Endometrium (tissue), 2 donors: ENCODE measurements around the gene RARRES2.

Experiments used
- FAIRE-seq: peaks from 2 replicates; lab custom pipeline; 2012; peaks lifted over from hg19 to GRCh38; lab: Jason Lieb, UNC
- donor health status: control.
- donor health status: control.

Gene RARRES2

DNA sequence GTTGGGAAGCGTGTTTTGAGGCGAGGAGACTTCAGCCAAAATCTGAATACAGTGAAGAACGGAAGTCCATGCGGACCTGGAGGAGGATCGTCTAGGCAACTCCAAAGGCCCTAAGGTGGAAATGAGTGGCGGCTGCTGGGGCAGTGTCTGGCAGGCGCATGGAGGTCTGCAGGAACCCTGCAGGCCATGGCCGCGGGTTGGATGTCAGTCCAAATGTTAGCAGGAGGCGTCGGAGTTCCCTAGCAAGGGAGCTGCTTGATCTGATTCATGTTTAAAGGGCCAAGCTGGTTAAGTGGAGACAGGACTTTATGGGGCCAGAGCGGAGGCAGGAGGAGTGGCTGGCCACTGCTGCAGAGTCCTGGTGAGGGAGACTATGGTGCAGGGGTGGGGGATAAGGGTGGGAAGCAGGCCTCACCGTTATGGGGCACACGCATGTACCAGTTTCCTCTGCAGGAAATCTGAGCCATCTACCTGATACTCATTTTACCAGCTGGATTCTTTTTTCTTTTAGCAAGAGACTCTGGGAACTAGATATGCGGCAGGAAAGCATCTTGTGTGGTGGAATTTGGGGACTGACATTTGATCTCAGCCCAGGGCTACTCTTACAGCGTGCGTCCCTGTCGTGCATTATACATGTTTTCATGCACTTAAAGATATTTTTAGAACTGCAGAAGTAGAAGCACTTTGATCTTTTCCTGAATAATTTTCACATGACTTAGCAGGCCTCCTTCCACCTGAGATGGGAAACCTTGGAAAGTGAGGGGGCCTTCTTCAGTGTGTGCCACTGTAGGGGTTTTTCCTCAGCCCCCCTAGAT is 20.6 kb upstream of the RARRES2 start:
- no peak for FAIRE-seq

DNA sequence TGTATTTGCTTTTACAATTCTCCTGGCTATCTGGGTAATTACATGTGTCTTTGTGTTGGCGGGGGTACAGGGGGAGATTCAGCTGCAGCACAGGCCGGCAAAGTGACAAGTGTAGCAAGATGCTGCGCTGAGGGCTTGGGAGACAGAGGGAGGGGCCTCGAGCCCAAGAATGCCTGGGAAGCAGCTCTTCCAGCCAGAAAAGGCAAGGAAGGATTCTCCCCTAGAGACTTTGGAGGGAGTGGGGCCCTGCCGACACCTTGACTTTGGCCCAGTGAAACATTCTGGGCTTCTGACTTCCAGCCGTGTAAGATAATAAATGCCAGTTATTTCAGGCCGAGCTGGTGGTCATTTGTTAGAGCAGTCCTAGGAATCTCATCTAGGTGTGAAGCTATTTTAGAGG is 20.0 kb upstream of the RARRES2 start:
- FAIRE-seq = no peak

DNA sequence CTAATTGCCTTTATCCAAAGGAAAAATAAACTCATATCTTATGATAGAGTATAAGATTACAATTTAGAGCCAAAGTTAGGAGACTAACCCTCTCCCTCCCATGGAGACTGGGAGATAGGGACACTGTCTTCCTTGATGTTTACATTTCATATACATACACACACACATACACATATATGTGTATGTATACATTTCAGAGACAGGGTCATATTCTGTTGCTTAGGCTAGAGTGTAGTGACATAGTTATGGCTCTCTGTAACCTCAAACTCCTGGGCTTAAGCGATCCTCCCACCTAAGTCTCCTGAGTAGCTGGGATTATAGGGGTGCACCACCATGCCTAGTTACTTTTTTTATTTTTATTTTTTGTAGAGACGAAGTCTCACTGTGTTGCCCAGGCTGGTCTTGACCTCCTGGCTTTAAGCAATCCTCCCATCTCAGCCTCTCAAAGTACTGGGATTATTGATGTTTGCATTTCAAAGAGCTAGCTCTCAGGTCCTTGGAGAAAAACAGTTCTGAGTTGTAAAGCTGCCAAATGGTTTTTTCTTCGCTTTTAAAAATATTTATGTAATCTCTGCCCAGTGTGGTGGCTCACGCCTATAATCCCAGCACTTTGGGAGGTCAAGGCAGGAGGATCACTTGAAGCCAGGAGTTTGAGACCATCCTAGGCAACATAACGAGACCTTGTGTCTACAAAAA is 19.1 kb upstream of the RARRES2 start:
- FAIRE-seq = no peak

DNA sequence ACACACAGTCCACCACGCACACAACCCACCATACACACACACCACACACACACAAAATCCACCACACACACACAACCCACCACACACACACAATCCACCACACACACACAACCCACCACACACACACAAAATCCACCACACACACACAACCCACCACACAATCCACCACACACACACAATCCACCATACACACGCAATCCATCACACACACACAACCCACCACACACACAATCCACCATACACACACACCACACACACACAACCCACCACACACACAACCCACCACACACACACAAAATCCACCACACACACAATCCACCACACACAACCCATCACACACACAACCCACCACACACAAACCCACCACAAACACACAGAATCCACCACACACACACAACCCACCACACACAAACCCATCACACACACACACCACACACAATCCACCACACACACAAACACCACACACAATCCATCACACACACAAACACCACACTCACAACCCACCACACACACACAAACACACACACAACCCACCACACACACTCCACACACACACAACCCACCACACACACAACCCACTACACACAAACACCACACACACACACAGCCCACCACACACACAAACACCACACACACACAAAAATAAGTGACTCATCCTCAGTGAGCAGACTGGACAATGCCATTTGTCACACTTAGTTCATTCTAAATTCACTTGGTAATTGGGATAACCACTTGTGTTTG is 18.4 kb upstream of the RARRES2 start:
- no peak for FAIRE-seq

DNA sequence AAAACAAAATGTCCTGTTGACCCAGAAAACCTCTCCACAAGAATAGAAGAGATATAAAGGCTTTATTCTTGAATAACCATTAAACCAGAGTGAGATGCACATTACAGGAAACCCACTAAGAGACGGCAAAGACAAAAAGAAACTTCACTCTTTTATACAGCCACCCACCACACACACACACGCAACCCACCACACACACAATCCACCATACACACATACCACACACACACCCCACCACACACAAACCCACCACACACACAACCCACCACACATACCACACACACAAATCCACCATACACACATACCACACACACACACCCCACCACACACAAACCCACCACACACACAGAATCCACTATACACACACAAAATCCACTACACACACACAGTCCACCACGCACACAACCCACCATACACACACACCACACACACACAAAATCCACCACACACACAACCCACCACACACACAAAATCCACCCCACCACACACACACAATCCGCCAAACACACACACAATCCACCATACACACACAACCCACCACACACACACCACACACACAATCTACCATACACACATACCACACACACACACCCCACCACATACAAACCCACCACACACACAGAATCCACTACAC is 17.7 kb upstream of the RARRES2 start:
- FAIRE-seq = no peak

DNA sequence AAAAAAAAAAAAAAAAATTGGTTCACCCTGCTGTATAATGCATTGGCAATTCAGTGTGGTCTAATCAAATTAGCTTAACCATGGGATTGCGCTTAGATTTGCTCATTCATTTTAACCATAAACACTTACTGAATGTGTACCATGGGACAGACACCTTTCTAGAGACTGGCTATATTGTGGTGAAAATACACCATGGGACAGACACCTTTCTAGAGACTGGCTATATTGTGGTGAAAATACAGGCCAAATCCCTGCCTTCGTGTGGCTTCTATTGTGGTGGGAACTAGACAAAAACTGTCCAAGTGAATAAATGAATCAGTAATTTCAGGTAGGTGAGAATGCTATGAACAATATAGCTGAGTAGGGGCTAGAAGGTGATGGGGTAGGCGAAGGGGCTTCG is 17.0 kb upstream of the RARRES2 start:
- FAIRE-seq = no peak

DNA sequence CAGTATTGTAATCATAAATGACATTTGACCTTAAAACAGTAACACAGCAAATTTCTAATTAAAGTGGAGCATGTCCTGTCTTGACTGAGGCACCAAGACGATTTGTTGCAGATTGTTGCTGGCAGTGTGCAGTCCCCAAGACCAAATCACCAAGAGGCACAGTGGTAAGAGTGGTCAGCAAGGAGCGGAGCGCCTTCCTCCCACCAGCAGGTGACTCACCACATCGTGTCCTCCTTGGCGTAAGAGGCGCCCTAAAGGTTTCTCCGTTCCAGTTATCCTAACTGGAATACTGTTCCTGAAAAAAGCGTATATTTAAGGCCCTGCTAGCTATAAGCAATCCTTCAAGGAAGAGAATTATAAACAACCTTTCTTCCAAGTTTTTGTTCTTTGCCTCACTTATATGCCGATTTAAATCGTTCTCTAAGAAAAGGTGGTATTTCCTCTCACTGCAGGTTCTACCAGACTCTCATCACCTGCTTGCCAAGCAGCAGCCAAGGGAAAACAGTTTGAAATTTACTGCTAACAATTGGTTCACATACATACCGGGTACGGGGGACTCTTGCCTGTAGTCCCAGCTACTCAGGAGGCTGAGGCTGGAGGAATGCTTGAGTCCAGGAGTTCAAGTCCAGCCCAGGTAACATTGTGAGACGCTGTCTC is 16.5 kb upstream of the RARRES2 start:
- FAIRE-seq = no peak

DNA sequence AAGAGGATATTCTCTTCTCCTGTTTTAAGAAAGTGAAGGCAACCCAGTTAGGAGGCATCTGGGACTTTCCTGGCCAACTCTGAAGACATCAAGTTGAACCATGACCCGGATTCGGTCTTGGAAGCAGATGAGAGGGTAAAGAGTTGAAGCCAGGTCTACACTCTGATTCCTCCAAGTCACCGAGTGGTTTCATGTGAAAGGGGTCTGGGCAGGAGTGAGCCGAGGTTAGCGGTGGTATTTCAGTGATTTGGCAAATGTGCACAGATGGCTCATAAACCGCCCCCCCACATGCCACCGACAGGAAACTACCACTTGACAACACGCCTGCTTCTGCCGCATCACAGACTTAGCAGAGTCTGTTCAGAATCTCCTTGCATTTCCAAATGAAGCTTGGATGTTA is 15.8 kb upstream of the RARRES2 start:
- no peak for FAIRE-seq

DNA sequence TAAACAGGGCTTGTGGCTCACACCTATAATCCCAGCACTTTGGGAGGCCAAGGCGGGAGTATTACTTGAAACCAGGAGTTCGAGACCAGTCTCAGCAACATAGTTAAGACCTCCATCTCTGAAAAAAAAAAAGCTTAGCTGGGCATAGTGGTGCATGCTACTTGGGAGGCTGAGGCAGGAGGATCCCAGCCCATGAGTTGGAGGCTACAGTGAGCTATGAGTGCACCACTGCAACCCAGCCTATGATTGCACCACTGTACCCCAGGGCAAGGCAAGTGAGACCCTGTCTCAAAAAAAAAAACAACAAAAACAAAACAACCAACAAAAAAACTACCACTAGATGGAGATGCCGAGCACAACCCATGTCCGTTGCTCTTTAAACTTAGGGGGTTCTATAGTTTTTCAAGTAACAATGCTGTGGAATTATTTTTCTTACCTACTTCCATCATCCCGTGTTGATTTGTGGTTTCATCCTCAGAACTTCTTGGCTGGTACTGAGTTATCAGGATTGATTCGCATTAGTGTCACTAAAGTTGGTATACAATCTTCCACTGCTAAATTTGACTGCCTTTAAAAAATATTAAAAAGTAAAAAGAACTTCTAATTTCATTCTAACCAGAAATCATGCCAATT is 15.0 kb upstream of the RARRES2 start:
- no peak for FAIRE-seq

DNA sequence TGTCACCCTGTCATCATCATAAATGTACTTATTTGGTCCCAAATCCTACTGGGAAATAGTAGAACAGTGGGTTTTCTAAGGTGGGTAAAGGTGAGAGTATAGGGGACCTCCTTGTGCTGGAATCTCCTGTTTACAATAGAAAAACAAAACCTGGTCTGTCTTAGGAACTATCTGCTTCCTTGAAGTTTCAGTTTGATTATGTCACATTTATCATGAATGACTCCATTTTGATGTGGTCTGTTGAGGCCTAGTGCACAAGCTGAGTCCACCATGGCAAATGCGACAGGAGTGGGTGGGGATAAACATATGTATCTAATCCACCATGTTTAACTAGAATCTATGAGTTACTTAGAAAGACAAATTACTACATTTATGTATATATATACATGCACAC is 14.2 kb upstream of the RARRES2 start:
- no peak for FAIRE-seq

DNA sequence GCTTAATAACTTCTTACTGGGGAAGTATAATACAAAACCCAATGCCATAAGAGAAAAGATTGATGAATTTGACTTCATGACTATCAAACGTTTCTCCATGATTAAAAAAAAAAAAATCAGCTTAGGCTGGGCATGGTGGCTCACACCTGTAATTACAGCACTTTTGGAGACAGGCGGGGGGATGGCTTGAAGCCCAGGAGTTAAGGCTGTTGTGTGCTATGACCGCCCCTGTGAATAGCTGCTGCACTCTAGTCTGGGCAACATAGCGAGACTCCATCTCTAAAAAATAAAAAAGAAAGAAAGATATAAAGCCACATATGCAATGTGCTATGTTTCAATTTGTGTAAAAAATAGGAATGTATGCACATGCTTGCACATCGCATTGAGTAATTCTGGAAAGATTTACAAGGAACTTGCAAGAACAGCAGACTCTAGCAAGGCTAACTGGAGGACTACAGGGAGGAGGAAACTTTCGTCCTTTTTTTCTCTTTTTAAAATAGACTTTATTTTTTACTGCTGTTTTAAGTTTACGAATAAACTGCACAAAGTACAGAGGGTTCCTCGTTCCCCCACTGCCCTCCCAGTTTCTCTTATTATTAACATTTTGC is 10.3 kb upstream of the RARRES2 start:
- no peak for FAIRE-seq

DNA sequence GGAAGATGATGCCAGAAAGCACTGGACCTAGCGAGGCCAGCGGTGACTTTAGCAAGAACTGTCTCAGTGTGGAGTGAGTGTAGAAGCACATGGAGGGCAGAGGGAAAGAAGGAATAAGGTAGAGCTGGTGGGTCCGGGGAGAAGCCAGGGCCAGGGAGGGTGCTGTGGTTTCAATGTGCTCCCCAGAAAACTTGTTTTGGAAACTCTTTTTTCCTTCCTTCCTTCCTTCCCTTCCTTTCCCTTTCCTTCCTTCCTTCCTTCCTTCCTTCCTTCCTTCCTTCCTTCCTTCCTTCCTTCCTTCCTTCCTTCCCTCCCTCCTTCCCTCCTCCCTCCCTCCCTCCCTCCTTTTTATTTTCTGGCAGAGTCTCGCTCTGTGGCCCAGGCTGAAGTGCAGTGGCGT is 5.5 kb upstream of the RARRES2 start:
- no peak for FAIRE-seq

DNA sequence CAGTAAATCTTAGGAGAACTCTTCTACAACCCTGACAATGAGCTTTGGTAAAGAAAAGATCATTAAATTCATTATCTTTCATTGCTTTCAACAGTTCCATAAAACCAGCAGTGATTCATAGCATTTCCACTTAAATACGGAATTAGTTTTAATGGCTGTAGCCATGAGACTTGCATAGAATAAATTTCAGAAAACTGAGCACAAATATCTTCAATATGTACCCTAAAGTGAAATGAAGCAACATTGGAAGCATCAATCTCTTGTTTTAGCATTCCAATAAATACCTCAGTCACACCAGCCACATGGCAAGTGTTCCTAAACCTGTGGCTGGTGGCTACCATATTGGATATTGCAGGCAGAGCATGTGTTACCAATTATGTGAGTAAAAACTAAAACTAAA is 3.6 kb upstream of the RARRES2 start:
- FAIRE-seq = peak; percentile 48

DNA sequence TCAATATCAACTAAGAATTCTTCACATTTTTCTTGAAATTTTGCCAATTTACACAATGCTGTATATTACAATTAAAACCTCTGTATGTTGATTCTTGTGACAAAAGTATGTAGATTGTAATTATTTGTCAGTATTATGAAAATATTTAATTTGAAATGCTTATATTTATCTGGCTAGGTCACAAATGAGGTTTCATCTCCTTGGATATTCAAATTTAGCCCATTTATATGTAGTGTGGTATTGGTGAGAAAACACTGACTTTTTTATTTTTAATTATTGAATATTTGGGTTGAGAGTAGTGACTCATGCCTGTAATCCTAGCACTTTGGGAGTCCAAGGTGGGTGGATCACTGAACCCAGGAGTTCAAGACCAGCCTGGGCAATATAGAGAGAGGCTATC is 2.9 kb upstream of the RARRES2 start:
- FAIRE-seq = no peak

DNA sequence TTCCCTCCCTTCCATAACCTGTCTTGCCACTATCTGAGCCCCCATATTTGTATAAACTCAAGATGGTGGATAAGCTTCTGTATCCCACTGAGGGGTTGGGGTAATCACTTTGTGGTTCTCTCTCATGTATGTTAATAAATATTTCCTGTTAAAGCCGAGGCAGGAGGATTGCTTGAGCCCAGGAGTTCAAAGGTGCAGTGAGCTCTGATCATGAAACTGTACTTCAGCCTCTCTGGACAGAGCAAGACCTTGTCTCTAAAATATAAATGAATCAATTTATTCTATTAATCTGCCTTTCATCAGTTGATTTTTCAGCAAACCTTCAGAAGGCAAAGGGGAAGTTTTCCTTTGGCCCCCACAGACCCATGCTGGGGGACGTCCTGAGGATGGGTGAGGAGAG is 1.8 kb upstream of the RARRES2 start:
- no peak for FAIRE-seq

DNA sequence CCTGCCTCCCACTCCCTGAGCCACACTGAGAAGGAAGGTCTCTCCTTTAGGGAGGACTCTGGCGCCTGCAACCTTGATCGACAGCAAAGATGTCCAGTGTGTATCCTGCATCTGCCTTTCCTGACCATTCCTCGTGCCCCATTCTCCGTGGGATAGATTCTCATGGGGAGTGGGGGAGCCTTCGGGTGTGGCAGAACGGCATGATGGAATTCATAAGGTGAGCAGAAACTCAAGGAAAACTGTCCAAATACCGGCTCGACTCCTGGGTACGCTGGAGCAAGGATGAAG is 636 bp upstream of the RARRES2 start:
- FAIRE-seq = no peak

DNA sequence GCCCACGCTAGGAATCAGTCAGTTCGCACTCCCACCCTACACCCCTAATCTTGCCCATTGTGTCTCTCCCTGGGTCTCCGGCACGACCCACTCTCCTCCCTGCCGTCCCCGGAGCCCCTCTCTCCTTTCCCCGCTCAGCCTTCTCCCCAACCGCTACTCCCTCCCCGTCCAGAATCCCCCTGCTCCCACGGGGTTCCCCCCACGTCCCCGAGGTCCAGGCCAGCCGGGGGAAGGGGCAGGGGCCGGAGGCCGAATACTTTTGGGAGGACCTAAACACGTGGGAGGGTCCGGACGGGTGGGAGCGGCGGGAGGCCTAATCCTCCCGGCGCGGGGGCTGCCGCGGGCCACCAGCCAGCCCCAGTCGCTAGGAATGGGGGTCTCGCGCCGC is 560 bp downstream of the RARRES2 start:
- no peak for FAIRE-seq

DNA sequence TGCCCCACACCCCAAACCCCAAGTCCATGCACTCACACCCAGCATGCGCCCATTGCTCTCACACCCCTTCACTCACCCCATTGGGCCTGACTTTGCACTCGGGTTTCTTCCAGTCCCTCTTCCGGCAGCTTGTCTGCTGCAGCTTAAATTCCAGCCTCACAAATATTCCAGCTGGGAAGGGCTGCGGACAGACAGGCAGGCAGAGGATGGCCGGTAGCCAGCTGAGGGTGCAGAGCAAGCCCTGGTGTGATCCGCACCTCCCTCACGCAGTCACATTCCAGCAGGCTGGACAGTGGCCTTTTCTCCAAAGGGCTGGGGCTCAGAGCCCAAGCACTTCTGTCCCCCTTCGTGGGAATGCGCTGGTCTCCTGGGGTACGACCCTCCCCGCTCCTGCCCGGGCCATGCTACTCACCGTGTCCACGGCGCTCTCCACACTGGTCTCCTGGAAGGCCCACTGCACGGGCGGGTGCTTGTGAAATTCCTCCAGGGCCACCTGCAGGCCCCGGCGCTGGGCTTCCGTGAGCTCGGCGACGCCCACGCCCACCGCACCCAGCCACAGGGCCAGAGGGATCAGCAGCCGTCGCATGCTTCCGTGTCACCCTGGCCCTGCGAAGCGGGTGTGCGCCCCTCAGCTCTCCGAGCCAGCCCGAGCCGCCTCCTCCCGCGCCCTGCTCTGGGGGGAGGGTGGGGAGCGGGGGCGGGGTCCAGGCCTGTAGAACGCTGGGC is 1.2 kb downstream of the RARRES2 start:
- no peak for FAIRE-seq

DNA sequence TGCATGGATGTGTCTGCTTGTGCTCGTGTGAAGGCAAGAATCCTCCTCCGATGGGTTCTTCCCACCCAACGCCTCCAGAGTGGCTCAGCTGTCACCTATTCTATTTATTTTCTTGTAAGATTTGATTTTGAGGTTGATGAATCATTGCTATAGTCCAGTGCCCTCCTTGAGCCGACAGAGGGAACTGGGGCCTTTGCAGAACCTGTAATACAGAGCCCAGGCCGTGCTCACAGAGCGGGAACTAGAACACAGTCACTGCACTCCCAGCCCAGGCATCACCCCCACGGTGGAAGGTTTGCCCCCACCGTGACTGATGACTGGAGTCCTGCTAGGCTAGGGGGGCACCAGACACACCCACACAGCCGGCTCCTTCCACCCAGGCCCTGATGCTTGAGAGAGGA is 2.0 kb downstream of the RARRES2 start:
- FAIRE-seq = no peak

DNA sequence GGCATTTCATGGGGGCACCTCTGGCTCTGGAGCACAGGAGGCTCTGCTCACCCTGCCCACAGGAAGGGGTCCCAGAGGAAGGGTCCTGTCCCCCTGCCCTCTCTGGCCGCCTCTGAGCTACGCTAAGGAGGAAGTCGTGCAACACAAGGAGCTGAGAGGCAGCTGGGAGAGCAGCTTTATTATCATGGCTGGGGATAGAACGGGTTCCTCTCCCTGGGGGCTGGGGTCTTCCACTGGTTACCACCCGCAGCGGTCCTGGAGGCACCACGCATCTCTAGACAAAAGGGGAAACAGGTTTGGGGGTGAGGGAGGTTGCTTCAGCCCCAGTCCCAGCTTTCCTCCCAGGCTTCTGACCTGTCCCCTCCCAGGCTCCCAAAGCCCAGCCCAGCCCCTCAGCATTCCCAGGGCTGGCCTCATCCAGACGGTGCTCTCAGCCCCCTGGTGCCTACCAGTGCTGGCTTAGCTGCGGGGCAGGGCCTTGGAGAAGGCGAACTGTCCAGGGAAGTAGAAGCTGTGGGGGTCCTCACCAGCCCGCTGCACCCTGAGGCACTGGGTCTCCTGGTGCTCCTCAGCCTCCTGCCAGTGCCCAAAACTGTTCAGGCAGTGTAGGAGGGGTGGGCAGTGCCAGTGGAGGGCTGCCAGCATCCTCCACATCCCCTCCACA is 3.1 kb downstream of the RARRES2 start:
- no peak for FAIRE-seq
